ENCODE results near the gene OAT.
"Not testable (repeated sequence)": the region's sequence is repeated elsewhere in the genome, so short reads cannot be mapped to it uniquely, and the experiment has no call there.

OAT gene

GRCh38 chr10:124376411-124376810 is 42.3 kb downstream of the OAT start:
- no peak for DNase-seq

- no peak for DNase-seq
These were observed 43.0 kb downstream of the OAT start for GRCh38 chr10:124375691-124376090.

GRCh38 chr10:124375353-124375614 is 43.4 kb downstream of the OAT start:
- no peak for DNase-seq

- DNase-seq: no peak
These were observed 44.0 kb downstream of the OAT start for GRCh38 chr10:124374535-124375352.

GRCh38 chr10:124372899-124373298 is 45.8 kb downstream of the OAT start:
- DNase-seq: no peak

- no peak for DNase-seq
These were observed 48.3 kb downstream of the OAT start for GRCh38 chr10:124370426-124370825.

- no peak for DNase-seq
These were observed 48.7 kb downstream of the OAT start for GRCh38 chr10:124369986-124370385.

GRCh38 chr10:124369533-124369932 is 49.2 kb downstream of the OAT start:
- not testable (repeated sequence) for DNase-seq

- DNase-seq: no peak
These were observed 49.7 kb downstream of the OAT start for GRCh38 chr10:124369066-124369465.

- no peak for DNase-seq
These were observed 50.8 kb downstream of the OAT start for GRCh38 chr10:124367936-124368335.

- no peak for DNase-seq
These were observed 51.3 kb downstream of the OAT start for GRCh38 chr10:124367414-124367813.

- no peak for DNase-seq
These were observed 51.9 kb downstream of the OAT start for GRCh38 chr10:124366825-124367224.

- no peak for DNase-seq
These were observed 52.4 kb downstream of the OAT start for GRCh38 chr10:124366343-124366742.

GRCh38 chr10:124364674-124365073 is 54.0 kb downstream of the OAT start:
- DNase-seq: no peak

GRCh38 chr10:124362568-124362967 is 56.2 kb downstream of the OAT start:
- no peak for DNase-seq

GRCh38 chr10:124359336-124359832 is 59.3 kb downstream of the OAT start:
- no peak for DNase-seq

GRCh38 chr10:124357561-124357885 is 61.2 kb downstream of the OAT start:
- no peak for DNase-seq

GRCh38 chr10:124356701-124357560 is 61.8 kb downstream of the OAT start:
- DNase-seq: no peak

- DNase-seq: peak in 1 of 2 experiments; percentile 15
These were observed 64.0 kb downstream of the OAT start for GRCh38 chr10:124354411-124355382.

GRCh38 chr10:124353896-124354295 is 64.8 kb downstream of the OAT start:
- DNase-seq: no peak

- no peak for DNase-seq
These were observed 65.5 kb downstream of the OAT start for GRCh38 chr10:124353091-124353815.

- DNase-seq: no peak
These were observed 67.1 kb downstream of the OAT start for GRCh38 chr10:124351481-124352220.

Data from activated CD4-positive, alpha-beta T cell treated with anti-CD3 and anti-CD28 coated beads, Interleukin-2, amount 50 U/mL, for 4 hours (primary cell).